NCI-H1092 (cell line): ENCODE measurements around the gene GNMT.
A peak's percentile ranks its signal among the peaks of the same experiment; 100 is the strongest.

Experiments used
- DNase-seq: peaks from one replicate; lab custom pipeline; 2025; lab: John Stamatoyannopoulos, UW

Gene GNMT

DNA sequence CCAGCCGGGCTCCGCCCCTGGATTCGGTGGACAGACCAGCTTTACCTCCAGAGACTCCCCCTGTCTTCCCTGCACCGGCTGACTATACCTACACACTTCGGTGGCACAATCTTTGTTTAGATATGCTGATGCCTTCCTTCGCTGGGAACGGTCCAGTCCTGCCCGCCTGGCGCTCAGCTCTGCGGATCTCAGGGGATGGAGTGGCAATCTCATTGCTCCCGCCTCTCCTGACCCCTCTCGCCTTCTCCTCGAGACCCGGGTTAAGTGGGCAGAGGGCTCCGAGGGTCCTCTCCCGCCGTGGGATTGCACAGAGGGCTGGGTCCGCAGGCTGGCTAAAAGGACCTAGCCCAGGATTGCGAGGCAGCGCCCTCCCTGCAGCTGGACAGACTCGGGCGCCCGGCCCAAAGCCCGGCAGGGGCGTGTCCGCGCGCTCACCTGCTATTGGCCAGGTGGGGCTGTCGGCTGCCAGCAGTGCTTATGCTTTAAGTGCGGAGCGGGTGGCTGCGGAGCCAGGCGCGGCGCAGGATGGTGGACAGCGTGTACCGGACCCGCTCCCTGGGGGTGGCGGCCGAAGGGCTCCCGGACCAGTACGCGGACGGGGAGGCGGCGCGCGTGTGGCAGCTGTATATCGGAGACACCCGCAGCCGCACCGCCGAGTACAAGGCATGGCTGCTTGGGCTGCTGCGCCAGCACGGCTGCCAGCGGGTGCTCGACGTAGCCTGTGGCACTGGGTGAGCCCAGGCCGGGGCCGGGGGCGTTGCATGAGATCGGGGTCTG, at the start of gene GNMT:
GNMT (plus strand) TSS at position 512 of the 777 bp plus-strand sequence; CDS start at position 526, 14 bp downstream.
- peak; percentile 42 for DNase-seq

DNA sequence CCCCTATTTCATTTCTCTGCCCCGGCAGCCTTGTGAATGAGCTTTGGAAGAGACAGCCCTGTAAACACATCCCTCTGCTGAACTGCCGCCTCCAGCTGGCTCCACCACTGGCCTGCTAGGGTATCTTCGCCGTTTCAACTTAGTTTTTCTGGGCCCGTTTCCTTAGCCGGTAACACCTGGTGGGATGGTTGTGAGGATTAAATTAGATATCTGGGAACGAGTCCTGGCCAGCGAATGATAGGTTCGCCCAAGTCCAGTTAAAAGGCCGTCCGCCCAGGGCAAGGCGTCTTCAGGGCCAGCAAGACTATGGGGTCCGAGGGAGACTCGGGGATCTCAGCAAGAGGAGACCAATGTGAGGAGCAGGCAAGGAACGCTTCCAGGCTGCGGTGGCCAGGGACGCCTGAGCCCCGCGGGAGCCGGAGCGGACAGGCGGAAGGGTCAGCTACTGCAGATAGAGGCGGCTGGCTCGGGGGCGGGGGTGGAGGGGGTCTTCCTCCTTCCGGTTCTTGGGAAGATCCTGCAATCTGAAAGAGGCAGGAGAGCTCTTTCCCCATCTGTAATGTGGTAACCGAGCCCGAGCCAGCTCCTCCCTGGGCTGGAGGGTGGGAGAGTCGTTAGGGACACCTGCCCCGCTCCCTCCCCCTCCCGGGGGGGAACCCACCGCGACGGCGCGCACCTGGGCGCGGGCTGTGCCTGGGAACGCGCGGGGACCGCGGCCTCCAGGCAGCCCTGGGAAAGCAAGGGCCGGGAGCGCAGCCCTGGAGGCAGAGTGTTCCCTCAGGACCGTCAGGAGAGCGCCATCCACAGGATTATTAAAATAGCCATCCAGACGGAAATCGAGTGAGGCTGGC, 49.2 kb upstream of the GNMT start:
- no peak for DNase-seq

DNA sequence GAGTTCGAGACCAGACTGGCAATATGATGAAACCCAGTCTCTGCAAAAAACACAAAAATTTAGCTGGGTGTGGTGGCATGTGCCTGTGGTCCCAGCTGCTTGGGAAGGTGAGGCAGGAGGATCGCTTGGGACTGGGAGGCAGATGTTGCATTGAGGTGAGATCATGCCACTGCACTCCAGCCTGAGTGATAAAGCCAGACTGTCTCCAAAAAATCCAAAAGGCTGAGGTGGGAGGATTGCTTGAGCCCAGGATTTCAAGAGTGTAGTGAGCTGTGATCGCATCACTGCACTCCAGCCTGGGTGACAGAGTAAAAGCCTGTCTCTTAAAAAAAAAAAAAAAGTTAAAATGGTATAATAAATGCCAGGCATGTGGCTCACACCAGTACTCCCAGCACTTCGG, 46.0 kb upstream of the GNMT start:
- DNase-seq, result no peak

- DNase-seq, result no peak
Measured at GRCh38 chr6:42915732-42916131, 44.8 kb upstream of the GNMT start, which contains the start of gene PTCRA. Gene PTCRA, plus strand, starts transcription at chr6:42916053. Its CDS starts 17 bp downstream, at chr6:42916070.

GRCh38 chr6:42916288-42916687, 44.3 kb upstream of the GNMT start:
- DNase-seq, result no peak

GRCh38 chr6:42921801-42922200, 38.8 kb upstream of the GNMT start:
- DNase-seq, result no peak

DNA sequence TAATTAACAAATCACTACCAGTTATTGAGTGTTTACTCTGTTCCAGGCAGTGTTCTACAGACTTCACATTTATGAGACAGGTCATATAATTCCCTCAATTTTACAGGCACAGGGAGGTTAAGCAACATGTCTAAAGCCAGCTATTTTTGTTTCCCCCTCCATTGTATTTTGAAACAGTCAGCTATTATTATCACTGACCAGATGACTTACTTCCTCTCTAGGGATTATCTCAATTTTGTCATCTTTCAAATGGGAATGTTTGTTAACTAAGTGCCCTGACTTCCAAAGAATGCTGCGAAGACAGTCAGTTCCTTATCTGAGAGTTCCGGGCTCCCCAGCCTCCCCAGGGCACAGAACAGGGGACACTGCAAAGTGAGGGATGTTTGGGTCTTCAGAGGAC, 36.9 kb upstream of the GNMT start:
- no peak for DNase-seq

DNA sequence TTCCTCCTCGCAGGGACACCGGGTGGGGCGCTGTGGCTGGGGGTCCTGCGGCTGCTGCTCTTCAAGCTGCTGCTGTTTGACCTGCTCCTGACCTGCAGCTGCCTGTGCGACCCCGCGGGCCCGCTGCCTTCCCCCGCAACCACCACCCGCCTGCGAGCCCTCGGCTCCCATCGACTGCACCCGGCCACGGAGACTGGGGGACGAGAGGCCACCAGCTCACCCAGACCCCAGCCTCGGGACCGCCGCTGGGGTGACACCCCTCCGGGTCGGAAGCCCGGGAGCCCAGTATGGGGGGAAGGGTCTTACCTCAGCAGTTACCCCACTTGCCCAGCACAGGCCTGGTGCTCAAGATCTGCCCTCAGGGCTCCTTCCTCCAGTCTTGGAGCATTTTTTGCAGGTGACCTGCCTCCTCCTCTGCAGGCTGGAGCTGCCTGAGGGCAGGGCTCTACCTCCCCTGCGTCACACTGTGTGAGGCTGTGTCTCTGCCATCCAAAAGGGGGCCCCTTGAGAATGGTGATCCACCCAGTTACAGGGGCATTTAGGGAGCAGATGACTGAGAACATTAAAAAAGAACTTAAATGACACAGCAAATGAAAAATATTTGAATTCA, 35.2 kb upstream of the GNMT start:
- DNase-seq, result no peak

DNA sequence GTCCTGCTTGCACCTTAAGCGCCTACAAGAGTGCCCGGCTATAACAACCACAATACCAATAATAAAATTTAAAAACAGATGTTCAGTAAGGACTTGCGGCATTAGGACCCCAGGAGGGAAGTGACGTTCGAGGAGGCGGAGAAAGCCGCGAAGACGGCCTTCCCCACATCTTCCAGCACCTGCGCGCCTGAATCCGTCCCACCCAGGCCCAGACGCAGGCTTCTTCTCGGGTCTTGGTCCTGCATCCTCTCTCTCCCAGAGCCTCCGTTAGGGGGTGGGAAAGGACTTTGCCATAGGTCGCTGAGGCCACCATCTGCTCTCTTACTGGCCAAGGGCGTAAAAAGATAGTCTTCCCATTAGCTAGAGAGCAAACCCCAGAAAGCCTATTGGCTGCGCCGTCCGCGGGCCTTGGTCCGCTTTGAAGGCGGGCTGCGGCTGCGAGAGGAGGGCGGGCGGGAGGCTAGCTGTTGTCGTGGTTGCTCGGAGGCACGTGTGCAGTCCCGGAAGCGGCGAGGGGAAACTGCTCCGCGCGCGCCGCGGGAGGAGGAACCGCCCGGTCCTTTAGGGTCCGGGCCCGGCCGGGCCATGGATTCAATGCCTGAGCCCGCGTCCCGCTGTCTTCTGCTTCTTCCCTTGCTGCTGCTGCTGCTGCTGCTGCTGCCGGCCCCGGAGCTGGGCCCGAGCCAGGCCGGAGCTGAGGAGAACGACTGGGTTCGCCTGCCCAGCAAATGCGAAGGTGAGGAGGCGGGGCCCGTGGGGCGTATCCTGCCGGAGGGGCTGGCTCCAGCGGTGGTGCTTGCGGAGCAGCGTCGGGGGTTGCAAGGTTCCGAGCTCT, 31.4 kb upstream of the GNMT start, which contains the start of gene CNPY3:
CNPY3 (plus strand) TSS at position 495 of the 835 bp plus-strand sequence; CDS start at position 586, 91 bp downstream.
- DNase-seq, result peak; percentile 98

DNA sequence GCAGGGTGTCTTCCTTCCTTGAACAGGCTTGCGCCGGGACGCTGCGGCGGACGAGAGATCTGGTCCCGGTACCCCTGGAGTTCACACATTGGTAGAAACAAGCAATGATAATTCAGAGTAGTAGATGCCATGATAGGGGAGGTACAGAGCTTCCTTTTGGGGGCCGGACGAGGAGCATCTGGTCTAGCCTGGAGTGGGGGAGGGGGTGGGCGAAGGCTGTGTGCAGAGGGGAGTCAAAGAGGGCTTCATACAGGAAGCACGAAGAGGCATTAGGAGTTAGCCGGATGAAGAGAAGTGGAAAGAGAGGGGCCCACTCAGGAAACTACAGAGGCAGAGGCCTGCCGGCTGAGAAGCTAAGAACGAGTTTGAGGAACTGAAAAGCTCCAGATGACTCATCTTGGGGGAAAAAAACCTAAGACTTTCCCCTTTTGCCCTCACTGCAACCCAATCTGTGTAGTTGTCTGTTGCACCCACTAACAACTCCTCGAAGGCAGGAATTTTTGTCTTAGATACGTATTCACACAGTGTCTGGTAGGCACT, 30.7 kb upstream of the GNMT start:
- peak; percentile 56 for DNase-seq

GRCh38 chr6:42932412-42932811, 28.1 kb upstream of the GNMT start:
- DNase-seq, result no peak

- DNase-seq, result no peak
Measured at GRCh38 chr6:42933205-42933604, 27.3 kb upstream of the GNMT start.

GRCh38 chr6:42935322-42935721, 25.2 kb upstream of the GNMT start:
- no peak for DNase-seq

DNA sequence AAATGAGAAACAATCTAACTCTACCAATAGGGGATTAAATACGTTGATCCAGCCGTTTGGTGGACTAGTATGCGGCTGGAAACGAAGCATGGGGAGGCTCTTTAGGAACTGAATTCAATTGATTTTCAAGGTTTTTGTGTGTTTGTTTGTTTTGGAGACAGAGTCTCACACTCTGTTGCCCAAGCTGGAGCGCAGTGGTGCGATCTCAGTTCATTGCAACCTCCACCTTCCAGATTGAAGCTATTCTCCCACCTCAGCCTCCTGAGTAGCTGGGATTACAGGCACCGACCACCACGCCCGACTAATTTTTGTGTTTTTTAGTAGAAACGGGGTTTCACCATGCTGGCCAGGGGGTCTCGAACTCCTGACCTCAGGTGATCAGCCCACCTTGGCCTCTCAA, 24.2 kb upstream of the GNMT start:
- no peak for DNase-seq

DNA sequence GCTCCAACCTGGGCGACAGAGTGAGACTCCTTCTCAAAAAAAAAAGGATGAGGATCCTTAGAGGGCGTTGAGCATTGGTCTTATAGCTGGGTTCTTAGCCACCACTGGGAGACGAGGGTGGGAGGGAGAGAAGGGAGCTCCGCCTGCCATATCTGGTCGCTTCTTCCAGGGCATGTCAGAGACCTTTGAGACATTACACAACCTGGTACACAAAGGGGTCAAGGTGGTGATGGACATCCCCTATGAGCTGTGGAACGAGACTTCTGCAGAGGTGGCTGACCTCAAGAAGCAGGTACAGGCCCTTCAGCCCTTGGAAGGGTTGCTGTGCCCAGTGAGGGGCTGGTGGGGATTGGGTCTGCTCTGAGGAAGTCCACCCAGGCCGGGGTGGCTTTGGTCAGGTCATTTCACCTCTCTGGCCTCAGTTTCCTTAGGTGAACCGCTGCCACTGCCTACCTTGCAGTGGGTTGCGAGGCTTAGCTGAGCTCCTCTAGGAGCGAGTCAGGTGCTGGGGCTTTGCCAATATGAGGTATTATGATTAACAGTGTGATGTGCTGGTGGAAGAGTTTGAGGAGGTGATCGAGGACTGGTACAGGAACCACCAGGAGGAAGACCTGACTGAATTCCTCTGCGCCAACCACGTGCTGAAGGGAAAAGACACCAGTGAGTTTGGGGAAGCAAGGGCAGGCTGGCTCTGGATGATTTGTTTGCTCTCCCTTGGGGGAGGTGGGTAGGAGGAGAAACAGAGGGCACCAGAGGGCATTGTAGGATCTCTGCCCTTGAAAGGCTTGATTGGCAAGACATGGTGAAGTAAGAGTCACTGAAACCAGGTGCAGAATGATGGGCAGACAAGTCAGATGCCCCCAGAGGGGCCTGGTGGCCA, 22.8 kb upstream of the GNMT start:
- no peak for DNase-seq

- DNase-seq, result no peak
Measured at GRCh38 chr6:42938428-42938796, 22.1 kb upstream of the GNMT start.

GRCh38 chr6:42938987-42939809, 21.4 kb upstream of the GNMT start:
- no peak for DNase-seq

DNA sequence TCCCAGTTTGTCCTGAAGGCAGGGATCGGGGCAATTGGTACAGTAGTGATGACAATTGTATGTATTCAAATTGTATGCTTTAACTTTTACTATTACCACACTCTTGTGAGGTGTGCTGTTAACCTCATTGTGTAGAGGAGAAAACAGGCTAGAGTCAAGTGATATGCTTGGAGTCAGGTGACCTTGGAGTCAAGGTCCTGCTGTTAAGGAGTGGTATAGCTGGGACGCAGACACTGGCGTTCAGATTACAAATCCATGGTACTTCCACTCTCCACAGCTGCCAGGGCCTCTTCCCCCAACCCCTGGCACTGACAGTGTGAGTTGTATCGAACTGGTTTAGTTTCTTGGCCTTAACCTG, 20.8 kb upstream of the GNMT start:
- no peak for DNase-seq

GRCh38 chr6:42940493-42941045, 20.0 kb upstream of the GNMT start:
- DNase-seq, result no peak
